Measurements from ENCODE around the gene ASCL5.

ASCL5 gene

GRCh38 chr1:201109651-201110050 lies 17.3 kb downstream of the ASCL5 start:
- no peak for DNase-seq

GRCh38 chr1:201108614-201109013 lies 18.4 kb downstream of the ASCL5 start:
- no peak for DNase-seq

GRCh38 chr1:201105688-201106087 lies 21.3 kb downstream of the ASCL5 start:
- no peak for DNase-seq

GRCh38 chr1:201104141-201104540 lies 22.8 kb downstream of the ASCL5 start:
- no peak for DNase-seq

GRCh38 chr1:201103666-201104065 lies 23.3 kb downstream of the ASCL5 start:
- no peak for DNase-seq

GRCh38 chr1:201100169-201100930 lies 26.6 kb downstream of the ASCL5 start:
- no peak for DNase-seq

- DNase-seq: no peak
Measured at GRCh38 chr1:201098992-201099677, 27.8 kb downstream of the ASCL5 start.

GRCh38 chr1:201096977-201097856 lies 29.8 kb downstream of the ASCL5 start:
- DNase-seq: no peak

GRCh38 chr1:201096041-201096461 lies 30.9 kb downstream of the ASCL5 start:
- DNase-seq: no peak

GRCh38 chr1:201095581-201095980 lies 31.4 kb downstream of the ASCL5 start:
- no peak for DNase-seq

GRCh38 chr1:201094832-201095231 lies 32.2 kb downstream of the ASCL5 start:
- no peak for DNase-seq

GRCh38 chr1:201093962-201094361 lies 33.0 kb downstream of the ASCL5 start:
- DNase-seq: no peak

GRCh38 chr1:201093561-201093960 lies 33.4 kb downstream of the ASCL5 start:
- no peak for DNase-seq

- DNase-seq: no peak
Measured at GRCh38 chr1:201092738-201093137, 34.2 kb downstream of the ASCL5 start.

GRCh38 chr1:201091256-201091655 lies 35.7 kb downstream of the ASCL5 start:
- DNase-seq: no peak

- DNase-seq: no peak
Measured at GRCh38 chr1:201090541-201090940, 36.4 kb downstream of the ASCL5 start.

- no peak for DNase-seq
Measured at GRCh38 chr1:201089596-201089995, 37.4 kb downstream of the ASCL5 start.

GRCh38 chr1:201088901-201089525 lies 38.0 kb downstream of the ASCL5 start:
- DNase-seq: no peak

GRCh38 chr1:201088395-201088794 lies 38.6 kb downstream of the ASCL5 start:
- no peak for DNase-seq

- peak; percentile 16 for DNase-seq
Measured at GRCh38 chr1:201085902-201086735, 40.9 kb downstream of the ASCL5 start.

GRCh38 chr1:201084295-201084694 lies 42.7 kb downstream of the ASCL5 start:
- DNase-seq: no peak

GRCh38 chr1:201083741-201084140 lies 43.2 kb downstream of the ASCL5 start:
- DNase-seq: no peak

Measured in MV-4-11 (cell line).